Measurements from ENCODE around the gene SARS1.
"Not testable (repeated sequence)": the region's sequence is repeated elsewhere in the genome, so short reads cannot be mapped to it uniquely, and the experiment has no call there.

Gene SARS1

DNA sequence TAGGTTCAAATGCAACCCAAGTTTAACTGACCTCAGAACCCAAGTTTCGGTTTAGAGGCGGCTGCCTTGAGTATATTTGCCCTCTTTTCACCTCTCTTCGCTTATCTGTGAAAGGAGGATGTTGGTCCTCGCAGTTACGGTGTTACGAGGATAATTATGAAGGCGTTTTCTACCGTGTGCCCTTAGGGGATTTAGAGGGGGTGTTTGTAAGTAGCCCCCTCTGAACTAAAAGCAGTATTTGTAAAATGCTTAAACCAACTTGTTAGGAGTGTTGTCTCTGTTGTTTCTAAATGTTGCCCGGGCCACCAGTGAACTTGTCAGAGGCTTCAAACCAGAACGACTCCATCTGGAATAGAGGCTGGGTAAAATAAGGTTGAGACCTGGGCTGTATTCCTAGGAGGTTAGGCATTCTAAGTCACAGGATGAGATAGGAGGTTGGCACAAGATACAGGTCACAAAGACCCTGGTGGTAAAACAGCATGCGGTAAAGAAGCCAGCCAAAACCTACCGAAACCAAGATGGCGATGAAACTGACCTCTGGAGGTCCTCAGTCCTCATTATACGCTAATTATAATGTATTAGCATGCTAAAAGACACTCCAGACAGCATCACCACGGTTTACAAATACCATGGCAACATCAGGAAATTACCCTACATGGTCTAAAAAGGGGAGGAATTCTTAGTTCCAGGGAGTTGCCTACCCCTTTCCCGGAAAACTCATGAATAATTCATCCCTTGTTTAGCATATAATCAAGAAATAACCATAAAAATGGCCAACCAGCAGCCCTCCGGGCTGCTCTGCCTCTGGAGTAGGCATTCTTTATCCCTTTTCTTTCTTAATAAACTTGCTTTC, 70.3 kb downstream of the SARS1 start:
- Histone ChIP-seq H3K9me3 (ENCODE audit: control insufficient read depth, low read length) (no peaks in the 10 kb centered on the region), H3K27ac (peak overlapping the region; percentile 79), H3K9ac (peak overlapping the region; percentile 11), H3K79me2 (no peaks in the 10 kb centered on the region), H3K36me3 (ENCODE audit: control insufficient read depth, insufficient read depth, low read length) (no peaks in the 10 kb centered on the region), H3K4me2 (ENCODE audit: low read length) (peak overlapping the region; percentile 99), H3K27me3 (ENCODE audit: control insufficient read depth, insufficient read depth, low read length) (no peaks in the 10 kb centered on the region), H2AFZ (peak overlapping the region; percentile 89), H3K4me1 (no peaks in the 10 kb centered on the region), H3K4me3 (ENCODE audit: low read depth, low read length) (peak overlapping the region; percentile 73)
- TF ChIP-seq, protein P1, sequence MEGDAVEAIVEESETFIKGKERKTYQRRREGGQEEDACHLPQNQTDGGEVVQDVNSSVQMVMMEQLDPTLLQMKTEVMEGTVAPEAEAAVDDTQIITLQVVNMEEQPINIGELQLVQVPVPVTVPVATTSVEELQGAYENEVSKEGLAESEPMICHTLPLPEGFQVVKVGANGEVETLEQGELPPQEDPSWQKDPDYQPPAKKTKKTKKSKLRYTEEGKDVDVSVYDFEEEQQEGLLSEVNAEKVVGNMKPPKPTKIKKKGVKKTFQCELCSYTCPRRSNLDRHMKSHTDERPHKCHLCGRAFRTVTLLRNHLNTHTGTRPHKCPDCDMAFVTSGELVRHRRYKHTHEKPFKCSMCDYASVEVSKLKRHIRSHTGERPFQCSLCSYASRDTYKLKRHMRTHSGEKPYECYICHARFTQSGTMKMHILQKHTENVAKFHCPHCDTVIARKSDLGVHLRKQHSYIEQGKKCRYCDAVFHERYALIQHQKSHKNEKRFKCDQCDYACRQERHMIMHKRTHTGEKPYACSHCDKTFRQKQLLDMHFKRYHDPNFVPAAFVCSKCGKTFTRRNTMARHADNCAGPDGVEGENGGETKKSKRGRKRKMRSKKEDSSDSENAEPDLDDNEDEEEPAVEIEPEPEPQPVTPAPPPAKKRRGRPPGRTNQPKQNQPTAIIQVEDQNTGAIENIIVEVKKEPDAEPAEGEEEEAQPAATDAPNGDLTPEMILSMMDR (IDR thresholded peaks at IDR 0.05), result no peak

DNA sequence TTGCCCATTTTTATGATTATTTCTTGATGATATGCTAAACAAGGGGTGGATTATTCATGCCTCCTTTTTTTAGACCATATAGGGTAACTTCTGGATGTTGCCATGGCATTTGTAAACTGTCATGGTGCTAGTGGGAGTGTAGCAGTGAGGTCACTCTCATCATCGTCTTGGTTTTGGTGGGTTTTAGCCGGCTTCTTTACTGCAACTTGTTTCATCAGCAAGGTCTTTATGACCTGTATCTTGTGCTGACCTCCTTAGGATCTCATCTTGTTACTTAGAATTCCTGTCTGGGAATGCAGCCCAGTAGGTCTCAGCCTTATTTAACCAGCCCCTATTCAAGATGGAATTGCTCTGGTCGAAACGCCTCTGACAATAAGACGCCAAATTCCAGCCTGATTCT, 73.0 kb downstream of the SARS1 start:
- H3K9me3 ChIP-seq (ENCODE audit: control insufficient read depth, low read length); H2AFZ ChIP-seq; H3K79me2 ChIP-seq; H3K9ac ChIP-seq; H3K4me1 ChIP-seq; H3K36me3 ChIP-seq (ENCODE audit: control insufficient read depth, insufficient read depth, low read length); H3K27me3 ChIP-seq (ENCODE audit: control insufficient read depth, insufficient read depth, low read length); H3K4me3 ChIP-seq (ENCODE audit: low read depth, low read length); H3K4me2 ChIP-seq (ENCODE audit: low read length); H3K27ac ChIP-seq: not testable (repeated sequence)
